ENCODE results near the gene KDM4E.

GRCh38 chr11:94997437-94997836 lies 27.6 kb upstream of the KDM4E start:
- no peak for TF ChIP-seq CTCF (IDR thresholded peaks at IDR 0.05)
- TF ChIP-seq POLR2A (IDR thresholded peaks at IDR 0.05) = no peak

Data from prostate gland (tissue), 2 donors.